MG63 (cell line): ENCODE results near the gene RANGAP1. TPM values are rescaled to one million over a fixed set of nuclear protein-coding genes. Genes with fewer than 3 reads are reported as not detected.
"Not testable (repeated sequence)": the region's sequence is repeated elsewhere in the genome, so short reads cannot be mapped to it uniquely, and the experiment has no call there.

Source experiments
- DNase-seq: peaks from one replicate; pipeline ENCODE4 v3.0.0-alpha.2; 2020
- H3K27me3 ChIP-seq: fragments of 250-450 bp; sonication (Bioruptor Pico); 2 replicates; pipeline ENCODE4 v1.5.1; 2020; ENCODE audit warnings: mild to moderate bottlenecking, moderate library complexity
- H3K36me3 ChIP-seq: fragments of 250-450 bp; sonication (Bioruptor Pico); 2 replicates; pipeline ENCODE4 v1.5.1; 2020; ENCODE audit warnings: mild to moderate bottlenecking, moderate library complexity
- H3K4me3 ChIP-seq: fragments of 250-450 bp; sonication (Bioruptor Pico); 2 replicates; pipeline ENCODE4 v1.5.1; 2020; ENCODE audit warnings: mild to moderate bottlenecking, moderate library complexity
- H3K9me3 ChIP-seq: fragments of 250-450 bp; sonication (Bioruptor Pico); 2 replicates; pipeline ENCODE4 v1.5.1; 2020; ENCODE audit warnings: mild to moderate bottlenecking, moderate library complexity
- total RNA-seq: library from RNA; depleted of rRNA; stranded (reverse); fragments of >200 nt; shearing (Covaris generic); gene quantifications from 2 replicates; pipeline ENCODE4 v1.2.3, GENCODE V29; 2014; ENCODE audit warnings: low replicate concordance

The RANGAP1 gene
- total RNA-seq, 1 experiment from 2014 or later: 226 TPM

DNA sequence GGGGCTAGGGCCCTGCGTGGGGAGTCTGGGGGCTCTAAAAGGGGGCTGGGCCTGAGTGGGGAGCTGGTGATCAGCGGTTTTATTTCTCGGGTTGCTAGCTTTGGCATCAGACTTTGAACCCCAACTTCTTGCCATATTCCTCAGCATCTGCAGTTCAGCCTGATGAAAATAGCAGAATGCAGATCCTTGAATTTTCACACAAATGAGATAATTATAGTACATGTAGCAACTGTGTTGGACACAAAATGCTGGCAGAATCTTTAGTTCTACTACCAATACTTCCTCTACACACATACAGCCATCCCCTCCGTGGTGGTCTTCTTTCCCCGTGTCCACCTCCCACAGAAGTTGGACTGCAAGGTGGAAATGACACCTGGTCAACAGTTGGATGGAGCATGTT, 16.8 kb upstream of the RANGAP1 start:
- Histone ChIP-seq H3K9me3 (0 out of 2 replicates have a peak, but pooled peaks cover 2% of the 10 kb centered on the region), H3K4me3 (peak overlapping the region; percentile 82), H3K27me3 (no peaks in the 10 kb centered on the region), H3K36me3 (peaks cover 52% of the 10 kb centered on the region)
- no peak for DNase-seq

DNA sequence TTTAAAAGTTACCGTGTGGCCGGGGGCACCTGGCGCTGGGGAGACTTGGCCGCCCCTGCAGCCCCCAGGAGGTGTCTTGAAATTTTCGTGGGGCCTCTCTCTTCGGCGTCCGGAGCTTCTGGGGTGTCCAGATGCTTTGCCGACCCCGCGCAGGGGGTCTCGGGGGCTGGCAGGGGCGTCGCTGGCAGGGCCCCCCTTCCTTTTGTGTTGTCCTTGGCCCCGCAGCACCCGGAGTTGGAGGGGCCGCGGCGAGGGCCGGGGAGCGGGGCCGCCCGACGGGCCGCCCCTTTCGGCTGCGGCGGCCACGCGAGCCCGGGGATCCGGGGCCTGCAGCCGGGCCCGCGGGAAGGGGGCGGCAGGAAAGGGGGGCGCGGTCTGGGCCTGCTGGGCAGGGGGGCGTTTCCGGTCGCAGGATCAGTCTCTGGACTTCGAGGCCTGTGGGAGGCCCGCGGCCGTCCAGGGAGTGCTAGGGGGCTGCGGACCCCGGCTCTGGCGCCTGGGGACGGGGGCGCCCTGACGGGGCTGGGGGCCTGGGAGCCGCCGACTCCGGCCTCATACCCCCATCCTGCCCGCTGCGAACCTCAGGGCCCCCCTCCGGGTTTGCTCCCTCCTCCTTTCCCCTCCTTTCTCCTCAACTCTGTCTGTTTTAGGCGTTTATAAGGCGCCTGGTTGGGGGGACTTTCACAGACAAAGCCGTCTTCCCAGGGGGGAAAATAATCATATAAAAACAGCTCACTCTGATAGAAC, 16.2 kb upstream of the RANGAP1 start:
- Histone ChIP-seq H3K9me3 (0 out of 2 replicates have a peak, but pooled peaks cover 2% of the 10 kb centered on the region), H3K27me3 (no peaks in the 10 kb centered on the region), H3K36me3 (peaks cover 46% of the 10 kb centered on the region), H3K4me3 (peak overlapping the region; percentile 82)
- DNase-seq: peak; percentile 36

DNA sequence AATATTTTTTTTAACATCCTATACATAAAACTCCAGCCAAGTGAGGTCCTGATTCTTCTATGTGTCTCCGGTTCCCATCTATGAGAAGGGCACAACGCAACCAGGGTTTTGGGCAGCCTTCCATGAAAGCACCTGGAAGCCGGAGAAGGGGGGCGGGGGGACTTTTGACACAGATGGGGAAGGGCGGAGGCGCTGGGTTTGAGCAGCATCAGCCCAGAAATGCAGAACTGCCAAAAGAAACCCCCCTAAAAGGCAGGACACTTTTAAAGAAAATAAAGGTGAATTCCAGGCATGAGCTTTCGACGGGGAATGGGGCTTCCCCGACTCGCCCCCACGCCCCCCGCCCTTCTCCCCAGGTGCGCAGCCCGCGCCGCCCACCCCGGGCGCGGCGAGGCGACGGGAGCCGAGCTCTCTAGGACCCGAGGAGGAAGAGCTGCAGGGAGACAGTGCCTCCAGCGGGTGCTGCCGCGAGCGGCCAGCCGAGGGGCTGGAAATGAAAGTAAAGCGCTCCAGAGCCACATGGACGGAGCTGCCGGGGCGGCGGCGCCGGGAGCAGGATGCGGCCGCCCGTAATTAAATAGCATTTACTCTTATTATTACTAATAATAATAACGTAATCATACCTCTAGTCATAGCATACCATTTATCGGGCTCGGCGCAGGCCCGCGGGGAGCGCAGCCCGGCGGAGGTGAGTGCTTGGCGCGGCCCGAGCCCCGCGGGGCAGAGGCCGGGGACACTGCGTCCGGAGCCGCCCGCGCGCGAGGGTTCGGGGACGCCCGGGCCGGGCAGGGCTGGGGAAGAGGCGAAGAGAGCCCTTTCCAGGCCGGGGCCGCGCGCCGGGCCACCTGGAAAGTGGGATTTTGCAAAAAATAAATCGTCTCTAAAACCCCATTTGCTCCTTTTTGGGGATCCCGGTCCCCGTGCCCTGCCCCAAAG, 15.4 kb upstream of the RANGAP1 start, which contains the start of gene ZC3H7B:
Gene ZC3H7B, plus strand, starts transcription at position 441 of the 936 bp plus-strand sequence. CDS start 19,136 bp downstream, outside the sequence.
- Histone ChIP-seq H3K36me3 (peaks cover 48% of the 10 kb centered on the region), H3K9me3 (0 out of 2 replicates have a peak, but pooled peaks cover 2% of the 10 kb centered on the region), H3K4me3 (peak within 1 kb of the TSS; percentile 82), H3K27me3 (no peaks in the 10 kb centered on the region)
- peak; percentile 79 for DNase-seq

DNA sequence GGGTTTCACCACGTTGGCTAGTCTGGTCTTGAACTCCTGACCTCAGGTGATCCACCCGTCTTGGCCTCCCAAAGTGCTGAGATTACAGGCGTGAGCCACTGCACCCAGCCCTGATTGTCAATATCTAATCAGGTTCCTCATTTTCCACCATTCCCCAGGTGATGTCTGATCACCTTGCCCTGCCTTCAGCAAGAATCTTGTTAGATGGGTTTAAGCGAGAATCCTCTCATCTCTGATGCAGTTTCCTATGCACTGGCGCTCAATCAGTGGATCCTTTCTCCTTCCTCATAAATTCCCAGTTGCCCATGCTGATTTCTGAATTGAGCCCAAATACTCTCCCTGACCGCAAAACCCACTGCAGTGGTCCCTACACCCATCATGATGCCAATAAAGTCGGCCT, 14.7 kb upstream of the RANGAP1 start:
- H3K36me3 ChIP-seq: peaks cover 44% of the 10 kb centered on the region
- H3K4me3 ChIP-seq: peak overlapping the region; percentile 82
- no peaks in the 10 kb centered on the region for H3K27me3 ChIP-seq
- no peaks in the 10 kb centered on the region for H3K9me3 ChIP-seq
- no peak for DNase-seq

DNA sequence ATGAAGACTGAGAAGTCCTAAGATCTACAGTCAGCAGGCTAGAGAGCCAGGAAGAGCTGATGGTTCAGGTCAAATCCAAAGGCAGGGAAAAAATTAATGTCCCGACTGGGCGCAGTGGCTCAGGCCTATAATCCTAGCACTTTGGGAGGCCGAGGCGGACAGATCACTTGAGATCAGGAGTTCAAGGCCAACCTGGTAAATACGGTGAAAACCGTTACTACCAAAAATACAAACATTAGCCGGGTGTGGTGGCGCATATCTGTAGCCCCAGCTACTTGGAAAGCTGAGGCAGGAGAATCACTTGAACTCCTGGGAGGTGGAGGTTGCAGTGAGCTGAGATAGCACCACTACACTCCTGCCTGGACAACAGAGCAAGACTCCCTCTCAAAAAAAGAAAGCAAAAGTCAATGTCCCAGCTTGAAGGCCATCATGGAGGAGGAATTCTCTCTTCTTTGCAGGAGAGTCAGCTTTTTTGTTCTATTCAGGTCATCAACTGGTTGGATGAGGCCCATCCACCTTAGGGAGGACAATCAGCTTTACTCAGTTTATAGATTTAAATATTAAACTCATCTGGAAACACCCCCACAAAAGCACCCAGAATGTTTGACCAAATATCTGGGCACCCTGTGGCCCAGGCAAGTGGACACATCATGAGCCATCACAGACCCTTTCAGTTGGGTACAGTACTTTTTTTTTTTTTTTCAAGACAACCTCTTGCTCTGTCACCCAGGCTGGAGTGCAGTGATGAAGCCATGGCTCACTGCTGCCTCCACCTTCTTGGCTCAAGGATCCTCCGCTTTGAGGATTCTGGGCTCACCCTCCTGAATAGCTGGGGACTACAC, 11.1 kb upstream of the RANGAP1 start:
- no peak overlapping the region for H3K4me3 ChIP-seq
- H3K27me3 ChIP-seq: no peaks in the 10 kb centered on the region
- H3K9me3 ChIP-seq: no peaks in the 10 kb centered on the region
- DNase-seq: no peak
- peaks cover 26% of the 10 kb centered on the region for H3K36me3 ChIP-seq

DNA sequence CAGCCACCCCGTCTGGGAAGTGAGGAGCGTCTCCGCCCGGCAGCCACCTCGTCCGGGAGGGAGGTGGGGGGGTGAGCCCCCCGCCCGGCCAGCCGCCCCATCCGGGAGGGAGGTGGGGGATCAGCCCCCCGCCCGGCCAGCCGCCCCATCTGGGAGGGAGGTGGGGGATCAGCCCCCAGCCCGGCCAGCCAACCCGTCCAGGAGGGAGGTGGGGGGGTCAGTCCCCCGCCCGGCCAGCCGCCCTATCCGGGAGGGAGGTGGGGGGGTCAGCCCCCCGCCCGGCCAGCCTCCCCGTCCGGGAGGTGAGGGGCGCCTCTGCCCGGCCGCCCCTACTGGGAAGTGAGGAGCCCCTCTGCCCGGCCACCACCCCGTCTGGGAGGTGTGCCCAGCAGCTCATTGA, 8.8 kb upstream of the RANGAP1 start:
- H3K4me3 ChIP-seq: peak overlapping the region; percentile 46
- H3K9me3 ChIP-seq: not testable (repeated sequence)

DNA sequence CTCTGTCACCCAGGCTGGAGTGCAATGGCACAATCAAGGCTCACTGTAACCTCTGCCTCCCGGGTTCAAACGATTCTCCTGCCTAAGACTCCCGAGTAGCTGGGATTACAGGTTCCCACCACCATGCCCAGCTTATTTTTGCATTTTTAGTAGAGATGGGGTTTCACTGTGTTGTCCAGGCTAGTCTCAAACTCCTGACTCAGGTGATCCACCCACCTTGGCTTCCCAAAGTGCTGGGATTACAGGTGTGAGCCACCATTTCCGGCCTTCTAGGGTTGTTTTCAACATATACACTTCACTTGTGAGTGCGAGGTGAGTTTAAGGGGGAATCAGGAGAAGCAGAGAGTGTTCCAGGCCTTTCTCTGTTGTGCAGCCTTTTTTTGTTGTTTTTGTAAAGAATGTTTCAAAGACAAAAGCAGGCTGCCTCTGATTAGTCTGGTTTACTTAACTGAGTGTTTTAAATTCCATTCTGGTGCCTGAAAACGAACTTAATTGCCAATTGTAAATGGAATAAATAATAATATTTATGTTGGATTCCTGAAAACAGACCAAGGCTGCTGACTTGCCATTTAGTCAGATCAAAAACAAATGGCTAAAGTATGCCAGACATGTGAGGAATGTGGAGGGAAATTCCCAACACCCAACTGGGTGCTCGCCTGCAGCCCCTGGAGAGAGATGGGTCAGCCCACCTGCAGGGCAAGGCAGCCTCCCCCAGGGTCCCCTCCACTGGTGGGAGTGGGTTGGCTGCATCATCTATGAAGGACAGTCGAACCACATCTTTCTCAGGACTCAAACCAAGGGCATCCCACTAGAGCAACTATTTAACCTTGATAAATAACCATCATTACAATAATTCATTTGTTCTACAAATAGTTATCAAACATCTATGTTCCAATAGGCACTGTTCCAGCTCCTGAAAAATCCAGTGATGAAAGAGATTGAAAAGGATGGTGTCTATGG, 4.6 kb upstream of the RANGAP1 start:
- no peaks in the 10 kb centered on the region for H3K27me3 ChIP-seq
- H3K36me3 ChIP-seq: peaks cover 3% of the 10 kb centered on the region
- DNase-seq: peak; percentile 89
- no peak overlapping the region for H3K4me3 ChIP-seq
- no peaks in the 10 kb centered on the region for H3K9me3 ChIP-seq

More for the DNA sequence above, 8.8 kb upstream of the RANGAP1 start:
- H3K27me3 ChIP-seq: not testable (repeated sequence)
- peak; percentile 77 for DNase-seq
- H3K36me3 ChIP-seq: peaks cover 24% of the 10 kb centered on the region

DNA sequence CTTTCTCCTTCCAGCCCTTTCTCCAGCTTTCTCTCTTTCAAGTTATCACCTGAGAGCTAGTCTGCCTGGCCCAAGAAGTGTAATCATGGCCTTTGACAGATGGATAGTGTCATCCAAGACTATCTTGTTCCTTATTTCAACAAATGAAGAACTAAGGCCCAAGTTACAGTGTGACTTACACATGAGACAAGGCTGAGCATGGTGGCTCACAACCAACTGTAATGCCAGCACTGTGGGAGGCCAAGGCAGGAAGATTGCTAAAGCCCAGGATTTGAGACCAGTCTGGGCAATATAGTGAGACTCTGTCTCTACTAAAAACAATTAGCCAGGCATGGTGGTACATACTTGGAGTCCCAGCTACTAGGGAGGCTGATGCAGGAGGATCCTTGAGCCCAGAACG, 3.7 kb upstream of the RANGAP1 start:
- Histone ChIP-seq H3K27me3 (no peaks in the 10 kb centered on the region), H3K4me3 (no peak overlapping the region), H3K36me3 (peaks cover 9% of the 10 kb centered on the region), H3K9me3 (no peaks in the 10 kb centered on the region)
- peak; percentile 76 for DNase-seq

DNA sequence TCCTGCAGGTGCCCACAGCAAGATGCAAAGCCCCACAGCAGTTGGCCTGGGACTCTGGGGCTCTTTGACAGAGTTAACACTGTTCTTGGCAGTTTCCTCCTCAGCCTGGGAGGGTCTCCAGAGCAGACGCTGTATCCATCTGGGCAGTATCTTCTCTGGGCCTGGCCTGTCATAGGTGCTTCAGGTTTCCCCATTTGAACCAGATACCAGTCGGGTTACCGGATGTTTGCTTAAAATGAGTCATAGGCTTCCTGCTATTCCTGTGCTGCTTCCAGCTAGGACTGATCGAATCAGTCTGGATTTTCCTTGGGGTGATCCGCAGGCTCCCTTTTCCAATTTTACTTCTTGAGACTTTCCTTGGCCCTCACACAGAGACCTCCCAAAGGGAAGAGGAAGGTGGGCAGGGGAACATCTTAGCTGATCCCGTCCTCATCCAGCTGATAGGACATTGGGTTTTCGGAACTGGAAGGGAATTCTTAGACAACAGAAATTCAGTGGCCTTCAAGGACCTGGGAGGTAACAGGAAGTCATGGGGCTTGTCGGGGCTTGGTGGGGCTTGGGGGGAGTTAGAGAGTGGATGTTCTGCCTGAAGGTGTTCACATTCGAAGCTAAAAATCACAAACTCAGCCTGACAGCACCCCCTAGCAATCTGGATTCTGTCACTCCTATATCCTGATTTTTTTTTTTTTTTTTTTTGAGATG, 2.4 kb upstream of the RANGAP1 start:
- H3K27me3 ChIP-seq: no peaks in the 10 kb centered on the region
- peaks cover 22% of the 10 kb centered on the region for H3K36me3 ChIP-seq
- no peaks in the 10 kb centered on the region for H3K9me3 ChIP-seq
- H3K4me3 ChIP-seq: no peak overlapping the region
- DNase-seq: peak; percentile 81

DNA sequence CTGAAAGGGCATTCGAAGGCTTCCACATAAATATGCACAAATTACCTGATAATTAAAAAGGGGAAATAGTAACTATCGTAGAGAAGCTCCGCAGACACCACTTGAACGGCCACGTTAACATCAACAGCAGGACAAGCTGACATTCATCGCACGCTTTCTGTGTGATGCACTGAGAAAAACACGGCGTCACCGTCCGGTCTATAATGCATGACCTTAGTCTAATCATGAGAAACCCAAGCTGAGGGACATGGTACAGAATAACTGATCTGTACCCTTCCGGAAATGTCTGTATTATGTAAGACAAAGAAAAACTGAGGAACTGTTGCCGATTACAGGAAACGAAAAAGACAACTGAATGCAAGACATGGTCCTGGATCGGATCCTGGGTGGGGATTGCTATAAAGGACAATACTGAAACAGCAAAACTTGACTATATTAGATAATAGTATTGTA, 678 bp upstream of the RANGAP1 start:
- DNase-seq: no peak

DNA sequence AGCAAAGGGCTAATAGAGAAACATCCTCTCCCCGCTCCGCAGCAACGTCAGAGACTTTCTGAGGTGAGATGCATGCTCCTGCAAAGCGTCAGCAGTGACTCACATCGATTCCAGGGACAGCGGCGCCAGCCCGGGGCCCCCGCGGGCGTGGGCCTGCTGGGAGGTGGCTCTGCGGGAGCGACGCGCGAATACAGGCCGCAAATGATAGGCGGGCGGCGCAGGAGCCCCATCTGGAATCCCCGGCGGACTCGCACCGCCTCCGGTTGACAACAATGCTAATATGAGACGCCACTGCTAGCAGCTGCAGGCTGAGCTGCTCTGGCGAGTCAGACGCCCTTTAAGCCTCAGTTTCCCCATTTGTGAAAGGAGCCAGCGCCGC, 557 bp downstream of the RANGAP1 start:
- Histone ChIP-seq H3K36me3 (peaks cover 51% of the 10 kb centered on the region), H3K27me3 (no peaks in the 10 kb centered on the region), H3K4me3 (peak overlapping the region; percentile 87), H3K9me3 (no peaks in the 10 kb centered on the region)
- peak; percentile 90 for DNase-seq

More for the DNA sequence above, 678 bp upstream of the RANGAP1 start:
- no peaks in the 10 kb centered on the region for H3K27me3 ChIP-seq
- H3K4me3 ChIP-seq: peak overlapping the region; percentile 87
- H3K9me3 ChIP-seq: no peaks in the 10 kb centered on the region
- H3K36me3 ChIP-seq: peaks cover 39% of the 10 kb centered on the region

DNA sequence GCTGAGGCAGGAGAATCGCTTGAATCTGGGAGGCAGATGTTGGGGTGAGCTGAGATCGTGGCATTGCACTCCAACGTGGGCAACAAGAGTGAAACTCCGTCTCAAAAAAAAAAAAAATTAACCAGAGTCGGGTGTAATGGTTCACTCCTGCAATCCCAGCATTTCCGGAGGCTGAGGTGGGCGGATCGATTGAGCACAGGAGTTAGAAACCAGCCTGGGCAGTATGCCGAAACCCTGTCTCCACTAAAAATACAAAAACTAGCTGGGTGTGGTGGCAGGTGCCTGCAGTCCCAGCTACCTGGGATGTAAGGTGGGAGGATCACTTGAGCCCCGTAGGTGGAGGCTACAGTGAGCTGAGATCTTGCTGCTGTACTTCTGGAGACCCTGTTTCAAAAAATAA, 1.5 kb downstream of the RANGAP1 start:
- no peak for DNase-seq
- Histone ChIP-seq H3K9me3 (no peaks in the 10 kb centered on the region), H3K36me3 (peaks cover 55% of the 10 kb centered on the region), H3K27me3 (no peaks in the 10 kb centered on the region), H3K4me3 (peak overlapping the region; percentile 87)

DNA sequence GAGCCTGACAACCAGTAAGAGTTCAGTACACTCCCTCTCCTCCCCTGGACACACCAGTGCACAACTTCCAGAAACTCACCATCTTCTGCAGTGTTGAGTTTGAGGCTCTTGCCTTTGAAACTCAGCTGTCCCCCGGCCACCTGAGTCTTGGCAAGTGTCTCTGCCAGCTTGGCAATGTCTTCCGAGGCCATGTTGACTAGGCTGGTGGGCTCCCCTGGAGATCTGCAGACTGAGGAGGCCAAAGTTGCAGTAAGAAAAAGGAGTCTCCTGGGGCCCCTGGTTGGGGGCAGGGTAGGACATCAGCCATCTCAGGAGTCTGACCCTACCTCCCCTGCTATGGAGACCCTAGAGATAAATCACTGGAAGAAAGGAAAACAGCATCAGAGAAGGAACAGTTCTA, 5.1 kb downstream of the RANGAP1 start:
- no peak for DNase-seq
- H3K9me3 ChIP-seq: no peaks in the 10 kb centered on the region
- no peaks in the 10 kb centered on the region for H3K27me3 ChIP-seq
- peaks cover 88% of the 10 kb centered on the region for H3K36me3 ChIP-seq
- no peak overlapping the region for H3K4me3 ChIP-seq

DNA sequence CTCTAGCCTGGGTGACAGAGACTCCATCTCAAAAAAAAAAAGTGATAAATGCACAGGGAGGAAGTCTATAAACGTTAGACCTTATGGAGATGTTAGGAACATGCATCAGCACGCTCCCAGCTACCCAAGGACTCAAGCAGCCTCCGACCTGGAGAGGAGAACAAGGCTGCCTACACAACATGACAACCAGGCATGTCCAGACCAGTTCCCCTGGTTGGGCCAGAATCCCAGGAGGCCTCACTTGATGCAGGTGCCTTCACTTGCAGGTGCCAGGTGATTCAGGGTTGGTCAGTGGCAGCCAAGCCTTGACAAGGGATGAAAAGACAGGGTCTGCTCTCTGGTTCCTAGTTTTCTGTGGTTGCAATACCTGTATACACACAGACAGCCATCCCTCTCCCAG, 5.9 kb downstream of the RANGAP1 start:
- peaks cover 91% of the 10 kb centered on the region for H3K36me3 ChIP-seq
- no peak for DNase-seq
- H3K4me3 ChIP-seq: no peak overlapping the region
- H3K9me3 ChIP-seq: no peaks in the 10 kb centered on the region
- no peaks in the 10 kb centered on the region for H3K27me3 ChIP-seq

DNA sequence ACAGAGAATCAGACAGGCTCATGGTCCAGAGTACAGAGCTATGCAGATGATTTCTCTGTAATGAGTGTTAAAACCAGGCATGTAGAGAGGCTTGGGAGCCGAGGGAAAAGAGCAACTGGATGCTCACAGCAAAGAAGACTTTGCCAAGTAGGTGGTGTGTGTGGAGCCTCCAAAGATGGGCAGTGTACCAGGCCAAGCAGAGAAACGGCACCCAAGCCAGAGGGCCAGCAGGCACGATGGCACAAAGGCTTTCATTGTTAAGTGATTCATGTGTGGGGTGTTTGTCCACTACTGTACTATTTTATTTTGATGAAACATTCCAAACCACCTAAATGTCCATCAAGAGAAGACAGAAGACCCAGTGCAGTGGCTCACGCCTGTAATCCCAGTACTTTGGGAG, 11.1 kb downstream of the RANGAP1 start:
- no peaks in the 10 kb centered on the region for H3K9me3 ChIP-seq
- DNase-seq: no peak
- no peaks in the 10 kb centered on the region for H3K27me3 ChIP-seq
- H3K36me3 ChIP-seq: peaks cover 88% of the 10 kb centered on the region
- no peak overlapping the region for H3K4me3 ChIP-seq
